CD4-positive, alpha-beta T cell treated with Interleukin-21 for 1 hour (primary cell): ENCODE measurements around the gene ROBO1.

Experiments used
- DNase-seq: peaks from one replicate; pipeline ENCODE4 v3.0.0-alpha.2; 2020

ROBO1 gene

GRCh38 chr3:79664455-79664854 is 103.3 kb downstream of the ROBO1 start:
- DNase-seq = no peak

GRCh38 chr3:79661896-79662295 is 105.9 kb downstream of the ROBO1 start:
- DNase-seq = no peak

GRCh38 chr3:79657076-79657475 is 110.7 kb downstream of the ROBO1 start:
- DNase-seq = no peak

GRCh38 chr3:79654019-79654418 is 113.8 kb downstream of the ROBO1 start:
- no peak for DNase-seq

- no peak for DNase-seq
Measured at GRCh38 chr3:79653266-79653830, 114.5 kb downstream of the ROBO1 start.

- no peak for DNase-seq
Measured at GRCh38 chr3:79651536-79652065, 116.2 kb downstream of the ROBO1 start.

- no peak for DNase-seq
Measured at GRCh38 chr3:79639855-79640254, 127.9 kb downstream of the ROBO1 start.

- no peak for DNase-seq
Measured at GRCh38 chr3:79636372-79636771, 131.4 kb downstream of the ROBO1 start.

- no peak for DNase-seq
Measured at GRCh38 chr3:79632842-79633241, 135.0 kb downstream of the ROBO1 start.

- no peak for DNase-seq
Measured at GRCh38 chr3:79618883-79619282, 148.9 kb downstream of the ROBO1 start.

GRCh38 chr3:79606414-79606813 is 161.4 kb downstream of the ROBO1 start:
- DNase-seq = no peak

GRCh38 chr3:79604681-79605080 is 163.1 kb downstream of the ROBO1 start:
- no peak for DNase-seq

GRCh38 chr3:79602385-79602784 is 165.4 kb downstream of the ROBO1 start:
- DNase-seq = no peak

GRCh38 chr3:79598594-79598993 is 169.2 kb downstream of the ROBO1 start:
- no peak for DNase-seq

GRCh38 chr3:79597709-79598108 is 170.1 kb downstream of the ROBO1 start:
- no peak for DNase-seq

- no peak for DNase-seq
Measured at GRCh38 chr3:79587150-79587549, 180.6 kb downstream of the ROBO1 start.

- DNase-seq = no peak
Measured at GRCh38 chr3:79586232-79586631, 181.6 kb downstream of the ROBO1 start.

- no peak for DNase-seq
Measured at GRCh38 chr3:79572930-79573329, 194.9 kb downstream of the ROBO1 start.

- DNase-seq = no peak
Measured at GRCh38 chr3:79568938-79569337, 198.9 kb downstream of the ROBO1 start.

- no peak for DNase-seq
Measured at GRCh38 chr3:79564192-79564591, 203.6 kb downstream of the ROBO1 start.

- DNase-seq = no peak
Measured at GRCh38 chr3:79560698-79561097, 207.1 kb downstream of the ROBO1 start.

GRCh38 chr3:79558943-79559342 is 208.9 kb downstream of the ROBO1 start:
- DNase-seq = no peak

GRCh38 chr3:79555655-79556054 is 212.1 kb downstream of the ROBO1 start:
- no peak for DNase-seq

GRCh38 chr3:79551997-79552396 is 215.8 kb downstream of the ROBO1 start:
- no peak for DNase-seq

GRCh38 chr3:79551321-79551892 is 216.4 kb downstream of the ROBO1 start:
- DNase-seq = no peak
